ENCODE measurements around the gene MGAT4B.

The MGAT4B gene

GRCh38 chr5:179825655-179826182, 19.1 kb upstream of the MGAT4B start:
- no peak for DNase-seq

GRCh38 chr5:179824745-179825112, 18.1 kb upstream of the MGAT4B start:
- no peak for DNase-seq

- DNase-seq, result no peak
These were observed 17.5 kb upstream of the MGAT4B start for GRCh38 chr5:179823937-179824744.

- DNase-seq, result no peak
These were observed 15.9 kb upstream of the MGAT4B start for GRCh38 chr5:179822444-179822990.

- DNase-seq, result no peak
These were observed 15.4 kb upstream of the MGAT4B start for GRCh38 chr5:179822059-179822432.

- peak; percentile 98 for DNase-seq
These were observed 14.8 kb upstream of the MGAT4B start for GRCh38 chr5:179821298-179822058.

GRCh38 chr5:179820483-179821297, 14.0 kb upstream of the MGAT4B start, which contains the start of gene SQSTM1:
TSS of gene SQSTM1 (plus strand) at chr5:179820905. CDS start at chr5:179820937, 32 bp downstream.
- peak; percentile 61 for DNase-seq

GRCh38 chr5:179820127-179820482, 13.4 kb upstream of the MGAT4B start:
- DNase-seq, result no peak

- DNase-seq, result peak; percentile 48
These were observed 12.8 kb upstream of the MGAT4B start for GRCh38 chr5:179819296-179820126.

GRCh38 chr5:179818746-179819295, 12.2 kb upstream of the MGAT4B start:
- DNase-seq, result peak; percentile 79

- no peak for DNase-seq
These were observed 11.5 kb upstream of the MGAT4B start for GRCh38 chr5:179817890-179818745.

GRCh38 chr5:179817470-179817840, 10.8 kb upstream of the MGAT4B start:
- no peak for DNase-seq

- no peak for DNase-seq
These were observed 10.3 kb upstream of the MGAT4B start for GRCh38 chr5:179816796-179817469.

GRCh38 chr5:179816401-179816795, 9.7 kb upstream of the MGAT4B start:
- no peak for DNase-seq

GRCh38 chr5:179815491-179816249, 9.0 kb upstream of the MGAT4B start:
- no peak for DNase-seq

- no peak for DNase-seq
These were observed 7.4 kb upstream of the MGAT4B start for GRCh38 chr5:179814090-179814489.

- no peak for DNase-seq
These were observed 6.4 kb upstream of the MGAT4B start for GRCh38 chr5:179812997-179813607.

GRCh38 chr5:179812135-179812825, 5.6 kb upstream of the MGAT4B start:
- no peak for DNase-seq
